Muscle of leg (tissue), 11 donors: Measurements from ENCODE around the gene FNDC3B. TPM values are rescaled to one million over a fixed set of nuclear protein-coding genes. Genes with fewer than 3 reads are reported as not detected.
A peak's percentile ranks its signal among the peaks of the same experiment; 100 is the strongest.

Source experiments
- DNase-seq: peaks from one replicate; pipeline ENCODE4 v3.0.0; 2013
- H3K27ac ChIP-seq: one replicate; pipeline ENCODE4 v1.5.1; 2013; ENCODE audit warnings: mild to moderate bottlenecking, low read length, control low read depth
- H3K27me3 ChIP-seq: one replicate; pipeline ENCODE4 v1.6.1; 2013; ENCODE audit warnings: low read length; ENCODE audit not compliant: control insufficient read depth, insufficient read depth
- H3K36me3 ChIP-seq: one replicate; pipeline ENCODE4 v1.6.1; 2013; ENCODE audit warnings: low read length; ENCODE audit not compliant: control insufficient read depth, insufficient read depth
- H3K4me1 ChIP-seq: one replicate; pipeline ENCODE4 v1.6.1; 2013; ENCODE audit warnings: low read length; ENCODE audit not compliant: control insufficient read depth, insufficient read depth
- H3K4me3 ChIP-seq: one replicate; pipeline ENCODE4 v1.5.1; 2013; ENCODE audit warnings: low read length, control low read depth
- H3K9me3 ChIP-seq: replicated peaks from 2 replicates; pipeline ENCODE4 v1.6.1; 2013; ENCODE audit warnings: low read depth, low read length; ENCODE audit not compliant: control insufficient read depth
- WGBS: methylation state at CpG from one replicate; pipeline ENCODE4 v1.1.5; 2013; ENCODE audit warnings: missing lambda C conversion rate; ENCODE audit not compliant: insufficient coverage; 5-methylcytosine and 5-hydroxymethylcytosine counted together
- polyA plus RNA-seq, 8 donors: library from polyadenylated mRNA; unstranded; fragments of 120-200 nt; gene quantifications; one replicate each; pipeline versions ENCODE4 v1.2.1 to v1.2.3, GENCODE V29; 2013; ENCODE audit warnings: inconsistent platforms in 1 of 8, low replicate concordance in 1 of 8; ENCODE audit not compliant: insufficient read length in 8 of 8, insufficient read depth in 1 of 8
- total RNA-seq: library from RNA; stranded (reverse); fragments of 120-200 nt; gene quantifications from one replicate; pipeline ENCODE4 v1.2.4, GENCODE V29; 2013

Gene FNDC3B
- total and polyA plus RNA-seq, 9 donors: 35.1 to 98.8 (median 58.3) TPM

DNA sequence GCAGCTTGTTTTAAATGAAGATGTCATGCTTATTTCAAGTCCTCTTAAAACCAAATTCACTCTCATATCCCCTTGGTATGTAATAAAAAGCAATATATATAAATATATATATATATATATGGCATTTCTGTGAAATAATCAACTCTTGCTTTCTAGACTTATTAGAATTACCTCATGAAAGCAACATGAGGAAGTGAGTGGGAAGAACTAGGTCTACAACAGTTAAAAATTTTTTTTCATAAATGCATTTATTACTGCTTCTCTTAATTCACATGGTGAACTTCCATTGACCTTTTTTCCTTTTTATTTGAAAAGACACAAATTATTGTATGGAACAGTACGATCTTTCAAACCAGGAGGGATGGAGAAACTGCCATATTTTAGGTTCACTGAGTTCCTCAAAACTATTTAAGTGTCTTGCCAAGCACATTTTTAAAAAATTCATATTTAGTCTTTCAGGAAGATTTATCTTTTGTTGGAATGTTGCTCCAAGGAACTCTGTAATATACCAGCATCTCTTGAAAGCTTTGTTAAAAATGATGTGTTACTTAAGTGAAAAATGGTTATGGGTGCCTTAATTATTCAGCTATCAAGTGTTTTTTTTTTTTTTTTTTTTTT lies 223.7 kb downstream of the FNDC3B start:
- no peak overlapping the region for H3K27ac ChIP-seq
- H3K9me3 ChIP-seq: no peaks in the 10 kb centered on the region
- no peak overlapping the region for H3K4me3 ChIP-seq
- H3K27me3 ChIP-seq: no peaks in the 10 kb centered on the region
- H3K4me1 ChIP-seq: peaks cover 17% of the 10 kb centered on the region
- peaks cover 29% of the 10 kb centered on the region for H3K36me3 ChIP-seq
- peak; percentile 49 for DNase-seq
- no CpG with 5 or more reads among the region's 1 CpG for WGBS

DNA sequence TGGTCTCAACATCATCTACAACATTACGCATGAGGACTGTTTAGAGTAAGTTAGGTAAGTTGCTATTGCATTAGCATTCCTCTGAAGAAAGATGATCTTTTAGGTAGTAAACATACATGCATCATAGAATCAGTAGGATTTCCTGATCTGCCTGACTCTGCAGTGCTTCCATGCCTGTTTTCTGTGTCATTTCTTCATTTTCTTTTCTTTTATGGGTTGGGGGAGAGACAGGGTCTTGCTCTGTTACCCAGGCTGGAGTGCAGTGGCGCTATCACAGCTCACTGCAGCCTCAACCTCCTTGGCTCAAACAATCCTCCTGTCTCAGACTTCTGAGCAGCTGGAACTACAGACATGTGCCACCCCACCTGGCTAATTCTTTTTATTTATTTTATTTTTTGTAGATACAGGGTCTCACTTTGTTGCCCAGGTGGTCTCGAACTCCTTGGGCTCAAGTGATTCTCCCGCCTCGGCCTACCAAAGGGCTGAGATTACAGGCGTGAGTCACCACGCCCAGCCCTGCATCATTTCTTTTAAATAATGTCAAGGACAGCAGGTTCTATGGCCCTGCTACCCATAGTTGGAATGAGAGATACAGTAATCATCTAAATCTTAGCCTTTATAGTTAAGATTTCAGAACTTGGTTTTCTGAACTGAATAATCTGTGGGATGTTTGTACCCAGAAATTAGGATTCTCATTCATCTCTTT lies 224.6 kb downstream of the FNDC3B start:
- DNase-seq: no peak
- WGBS: no CpG with 5 or more reads among the region's 7 CpGs
- Histone ChIP-seq H3K27me3 (no peaks in the 10 kb centered on the region), H3K36me3 (peaks cover 27% of the 10 kb centered on the region), H3K4me3 (no peak overlapping the region), H3K4me1 (peaks cover 10% of the 10 kb centered on the region), H3K9me3 (no peaks in the 10 kb centered on the region), H3K27ac (no peak overlapping the region)

GRCh38 chr3:172266103-172266502 lies 226.7 kb downstream of the FNDC3B start:
- Histone ChIP-seq H3K36me3 (peaks cover 28% of the 10 kb centered on the region), H3K9me3 (no peaks in the 10 kb centered on the region), H3K4me3 (no peak overlapping the region), H3K4me1 (no peaks in the 10 kb centered on the region), H3K27ac (no peak overlapping the region), H3K27me3 (no peaks in the 10 kb centered on the region)
- WGBS: no CpG with 5 or more reads among the region's 3 CpGs
- DNase-seq: no peak

DNA sequence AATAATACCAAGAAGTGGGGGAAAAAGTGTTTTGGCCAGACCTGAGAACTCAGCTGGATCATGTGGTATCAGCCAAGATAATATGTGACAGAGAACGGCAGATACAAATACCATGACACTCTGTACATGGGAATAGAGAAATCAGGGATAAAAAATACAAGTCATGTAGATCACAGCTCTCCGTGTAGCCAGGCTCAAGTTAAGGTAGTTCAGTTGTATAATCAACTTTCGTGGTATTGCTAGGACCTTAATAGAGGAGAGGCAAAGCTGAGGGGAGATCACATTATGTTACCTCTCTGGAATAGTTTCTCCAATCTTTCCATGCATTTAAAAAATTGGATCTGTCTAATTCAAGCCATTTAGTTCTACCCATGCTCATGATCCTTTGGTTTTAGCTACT lies 229.0 kb downstream of the FNDC3B start:
- H3K36me3 ChIP-seq: peaks cover 27% of the 10 kb centered on the region

GRCh38 chr3:172268868-172269267 lies 229.5 kb downstream of the FNDC3B start:
- DNase-seq: peak; percentile 87
- peaks cover 7% of the 10 kb centered on the region for H3K4me1 ChIP-seq
- peak overlapping the region; percentile 74 for H3K27ac ChIP-seq
- H3K27me3 ChIP-seq: no peaks in the 10 kb centered on the region
- WGBS: no CpG with 5 or more reads among the region's 2 CpGs
- H3K4me3 ChIP-seq: no peak overlapping the region
- peaks cover 29% of the 10 kb centered on the region for H3K36me3 ChIP-seq
- no peaks in the 10 kb centered on the region for H3K9me3 ChIP-seq

More for the DNA sequence above, 229.0 kb downstream of the FNDC3B start:
- Histone ChIP-seq H3K4me3 (no peak overlapping the region), H3K9me3 (no peaks in the 10 kb centered on the region), H3K27ac (peak overlapping the region; percentile 13), H3K4me1 (peaks cover 5% of the 10 kb centered on the region), H3K27me3 (no peaks in the 10 kb centered on the region)
- no peak for DNase-seq
- no CpG with 5 or more reads among the region's 3 CpGs for WGBS

DNA sequence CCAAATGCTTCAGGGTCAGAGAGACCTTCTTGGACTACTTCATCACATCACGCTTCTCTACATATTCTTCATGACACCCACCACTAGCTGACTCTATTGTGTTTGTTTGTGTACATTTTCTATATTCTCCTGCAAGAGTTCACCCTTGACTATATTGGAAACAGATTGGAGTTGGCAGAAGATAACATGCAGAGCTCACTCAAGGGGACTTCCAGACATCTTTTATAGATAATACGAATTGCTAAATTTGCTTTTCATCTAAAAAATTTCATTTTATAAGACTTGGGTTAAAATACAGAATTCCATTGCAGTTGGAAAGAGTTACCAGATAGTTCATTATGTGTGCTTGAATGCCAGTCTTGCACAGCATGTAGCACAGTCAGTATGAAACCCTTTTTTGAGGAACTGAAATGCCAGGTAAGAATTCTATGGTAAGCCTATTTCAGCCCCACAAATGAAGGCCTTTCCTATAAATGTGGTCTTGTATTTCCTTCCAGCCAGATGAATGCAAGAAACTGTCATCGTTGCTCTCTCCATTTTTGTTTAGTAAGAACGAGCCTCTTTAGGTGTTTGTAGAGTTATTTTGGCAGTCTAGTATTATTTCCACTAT lies 231.3 kb downstream of the FNDC3B start:
- H3K9me3 ChIP-seq: no peaks in the 10 kb centered on the region
- WGBS: no CpG with 5 or more reads among the region's 4 CpGs
- H3K36me3 ChIP-seq: peaks cover 26% of the 10 kb centered on the region
- DNase-seq: peak; percentile 46
- no peak overlapping the region for H3K4me3 ChIP-seq
- H3K27ac ChIP-seq: no peak overlapping the region
- H3K4me1 ChIP-seq: peaks cover 9% of the 10 kb centered on the region
- H3K27me3 ChIP-seq: no peaks in the 10 kb centered on the region

- peaks cover 11% of the 10 kb centered on the region for H3K4me1 ChIP-seq
- H3K36me3 ChIP-seq: peaks cover 22% of the 10 kb centered on the region
- WGBS: 88% methylated on average over 6 of the region's 9 CpGs
- H3K9me3 ChIP-seq: no peaks in the 10 kb centered on the region
- no peaks in the 10 kb centered on the region for H3K27me3 ChIP-seq
- H3K4me3 ChIP-seq: no peak overlapping the region
- no peak for DNase-seq
- no peak overlapping the region for H3K27ac ChIP-seq
These were observed 232.1 kb downstream of the FNDC3B start for GRCh38 chr3:172271386-172271976.

- Histone ChIP-seq H3K4me1 (peaks cover 11% of the 10 kb centered on the region), H3K4me3 (no peak overlapping the region), H3K27ac (peak overlapping the region; percentile 4), H3K9me3 (no peaks in the 10 kb centered on the region), H3K27me3 (no peaks in the 10 kb centered on the region), H3K36me3 (peaks cover 15% of the 10 kb centered on the region)
- DNase-seq: peak; percentile 74
- WGBS: no CpG with 5 or more reads among the region's 2 CpGs
These were observed 233.3 kb downstream of the FNDC3B start for GRCh38 chr3:172272698-172273097.

DNA sequence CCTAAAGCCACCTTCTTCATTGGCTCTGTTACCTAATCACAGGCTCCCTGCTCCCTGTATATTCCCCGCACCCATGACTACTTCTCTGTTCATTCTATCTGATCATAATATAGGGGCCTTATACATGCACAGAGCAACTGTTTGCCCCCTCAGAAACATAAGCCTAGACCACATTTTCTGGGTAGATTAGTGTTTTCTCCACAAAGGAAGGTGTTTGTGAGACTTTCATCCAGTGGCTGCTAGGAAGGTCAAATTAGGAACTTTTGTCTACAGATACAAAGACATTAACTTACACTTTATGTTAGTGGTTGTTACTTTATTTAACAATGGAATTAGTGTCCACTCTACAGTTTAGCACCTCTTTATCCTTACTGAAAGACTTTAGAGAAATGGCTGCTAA lies 234.0 kb downstream of the FNDC3B start:
- no peaks in the 10 kb centered on the region for H3K27me3 ChIP-seq
- no peak for DNase-seq
- peaks cover 18% of the 10 kb centered on the region for H3K36me3 ChIP-seq
- H3K9me3 ChIP-seq: no peaks in the 10 kb centered on the region
- H3K4me1 ChIP-seq: peaks cover 15% of the 10 kb centered on the region
- WGBS: 100% methylated on average over 1 of the region's 1 CpG
- H3K27ac ChIP-seq: no peak overlapping the region
- no peak overlapping the region for H3K4me3 ChIP-seq

DNA sequence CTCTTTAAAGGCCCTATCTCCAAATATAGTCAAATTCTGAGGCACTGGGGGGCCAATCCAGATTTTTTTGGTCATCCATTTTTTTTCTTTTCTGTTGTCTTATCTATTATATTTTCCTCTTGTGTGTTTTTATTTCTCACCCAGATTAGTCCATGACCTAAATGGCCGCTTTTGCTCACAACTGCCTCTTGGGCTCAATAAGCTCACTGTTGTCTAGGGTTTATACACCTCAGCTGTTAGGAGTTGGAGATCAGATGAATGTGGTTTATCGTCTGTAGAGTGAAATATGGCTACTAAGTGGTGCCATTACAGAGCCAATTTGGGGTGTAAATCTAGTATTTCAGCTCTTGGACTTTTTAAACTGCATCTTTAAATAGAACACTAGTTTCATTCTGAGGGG lies 235.5 kb downstream of the FNDC3B start:
- WGBS: no CpG with 5 or more reads among the region's 2 CpGs
- no peak for DNase-seq
- peak overlapping the region; percentile 10 for H3K27ac ChIP-seq
- H3K27me3 ChIP-seq: no peaks in the 10 kb centered on the region
- peaks cover 25% of the 10 kb centered on the region for H3K4me1 ChIP-seq
- no peaks in the 10 kb centered on the region for H3K9me3 ChIP-seq
- no peak overlapping the region for H3K4me3 ChIP-seq
- peaks cover 18% of the 10 kb centered on the region for H3K36me3 ChIP-seq
